Stimulated activated CD8-positive, alpha-beta memory T cell treated with anti-CD3 and anti-CD28 coated beads, Interleukin-4, amount 100 ng/mL, for 4 hours (primary cell): ENCODE data around the gene ZYG11B.
"Not testable (repeated sequence)": the region's sequence is repeated elsewhere in the genome, so short reads cannot be mapped to it uniquely, and the experiment has no call there.

Source experiments
- DNase-seq, 2 donors: peaks; one replicate each; pipeline ENCODE4 v3.0.0-alpha.2; 2020; ENCODE audit warnings: low read depth in 2 of 2, low spot score in 1 of 2

The ZYG11B gene

DNA sequence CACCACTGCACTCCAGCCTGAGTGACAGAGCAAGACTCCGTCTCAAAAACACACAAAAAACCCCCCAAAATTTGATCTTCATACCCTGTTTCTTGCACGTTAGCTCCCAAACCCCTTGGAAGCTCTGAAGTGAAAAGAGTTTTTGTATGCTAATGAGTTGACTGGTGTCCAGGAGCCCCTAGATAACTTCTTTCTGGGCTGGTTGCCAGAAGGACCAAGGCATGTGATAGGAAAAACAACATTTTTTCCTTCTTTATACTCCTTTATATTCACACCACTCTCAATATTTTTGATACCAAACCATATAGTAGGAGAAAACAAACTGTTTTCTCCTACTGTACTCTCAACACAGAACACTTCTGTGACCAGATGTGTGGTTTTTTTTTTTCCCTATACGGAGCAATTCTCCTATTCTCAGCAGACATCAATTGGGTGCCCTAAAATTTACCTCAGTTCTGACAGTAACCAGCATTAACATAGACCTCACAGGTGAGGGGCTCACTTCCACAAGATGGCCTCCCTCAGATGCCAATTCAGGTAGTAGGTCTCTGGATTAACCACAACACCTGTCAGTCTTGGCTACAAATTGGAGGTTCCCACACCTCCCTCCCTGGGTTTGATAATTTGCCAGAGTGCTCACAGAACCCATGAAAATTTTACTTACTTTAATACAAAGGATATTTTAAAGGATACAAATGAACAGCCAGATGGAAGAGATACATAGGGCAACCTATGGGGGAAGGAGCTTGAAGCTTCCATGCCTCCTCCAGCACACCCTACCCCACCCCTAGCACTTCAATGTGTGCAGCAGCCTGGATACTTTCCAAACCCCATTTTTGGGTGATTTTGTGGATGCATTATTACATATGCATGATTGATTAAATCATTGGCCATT, 25.6 kb downstream of the ZYG11B start:
- DNase-seq, result no peak

GRCh38 chr1:52752484-52752826, 26.2 kb downstream of the ZYG11B start:
- no peak for DNase-seq

GRCh38 chr1:52753169-52753568, 26.9 kb downstream of the ZYG11B start:
- DNase-seq, result no peak

DNA sequence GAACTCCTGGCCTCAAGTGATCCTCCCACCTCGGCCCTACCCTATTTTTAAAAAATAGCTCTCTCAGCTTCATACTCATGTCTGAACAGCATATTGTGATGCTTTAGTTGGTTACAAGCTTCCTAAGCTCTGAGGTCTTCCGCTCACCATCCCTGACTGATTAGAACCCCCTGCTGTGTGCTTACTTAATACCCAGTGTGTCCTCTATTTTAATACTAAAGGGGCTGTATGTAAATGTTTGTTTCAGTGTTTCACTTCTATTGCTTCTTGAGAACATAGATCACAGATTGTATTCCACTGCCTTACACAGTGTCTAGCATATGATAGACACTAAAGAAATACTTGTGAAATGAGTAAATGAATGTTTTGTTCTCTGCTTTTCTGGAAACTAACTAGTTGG, 29.8 kb downstream of the ZYG11B start:
- DNase-seq, result no peak

GRCh38 chr1:52759908-52760307, 33.7 kb downstream of the ZYG11B start:
- DNase-seq, result no peak

GRCh38 chr1:52767596-52768280, 41.5 kb downstream of the ZYG11B start:
- DNase-seq, result no peak

GRCh38 chr1:52769346-52770033, 43.2 kb downstream of the ZYG11B start:
- no peak for DNase-seq

DNA sequence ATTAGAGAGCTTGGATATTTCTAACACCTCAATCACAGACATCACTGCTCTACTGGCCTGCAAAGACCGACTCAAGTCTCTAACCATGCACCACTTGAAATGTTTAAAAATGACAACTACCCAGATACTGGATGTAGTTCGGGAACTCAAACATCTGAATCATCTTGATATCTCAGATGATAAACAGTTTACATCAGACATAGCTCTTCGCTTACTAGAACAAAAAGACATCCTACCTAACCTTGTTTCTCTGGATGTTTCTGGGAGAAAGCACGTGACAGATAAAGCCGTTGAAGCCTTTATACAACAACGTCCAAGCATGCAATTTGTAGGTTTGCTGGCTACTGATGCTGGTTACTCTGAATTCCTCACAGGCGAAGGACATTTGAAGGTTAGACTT, 45.1 kb downstream of the ZYG11B start:
- no peak for DNase-seq

- DNase-seq, result no peak
Measured at GRCh38 chr1:52786148-52786547, 59.9 kb downstream of the ZYG11B start.

GRCh38 chr1:52790429-52790828, 64.2 kb downstream of the ZYG11B start:
- DNase-seq, result not testable (repeated sequence)

DNA sequence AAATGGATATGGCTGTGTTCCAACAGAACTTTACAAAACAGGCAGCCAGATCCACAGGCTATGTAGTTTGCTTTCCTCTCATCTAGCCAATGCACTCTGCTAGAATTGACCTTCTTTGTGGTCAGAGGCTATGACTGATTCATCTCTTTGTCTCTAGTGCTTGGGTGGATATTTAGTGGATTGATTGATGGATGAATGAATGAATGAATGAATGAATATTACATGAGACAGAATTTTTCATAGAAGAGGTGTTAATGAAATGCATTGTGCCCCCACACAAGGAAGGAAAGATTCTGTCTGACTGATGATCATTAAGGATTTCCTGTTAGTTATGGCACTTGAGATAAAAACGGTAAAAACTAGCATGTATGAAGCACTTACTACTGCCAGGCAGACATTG, 65.8 kb downstream of the ZYG11B start:
- no peak for DNase-seq

DNA sequence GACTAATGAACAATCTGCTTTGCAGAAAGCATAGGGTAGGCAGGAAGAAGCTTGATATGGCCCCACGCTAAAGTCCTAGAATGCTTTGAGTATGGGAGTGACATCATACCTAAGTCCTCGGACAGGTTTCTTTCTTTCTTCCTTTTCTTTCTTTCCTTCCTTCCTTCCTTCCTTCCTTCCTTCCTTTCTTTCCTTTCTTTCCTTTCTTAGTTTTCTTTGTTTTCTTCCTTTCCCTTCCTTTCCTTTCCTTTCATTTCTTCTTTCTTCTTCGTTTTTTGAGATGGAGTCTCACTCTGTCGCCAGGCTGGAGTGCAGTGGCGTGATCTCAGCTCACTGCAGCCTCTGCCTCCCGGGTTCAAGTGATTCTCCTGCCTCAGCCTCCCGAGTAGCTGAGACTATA, 67.5 kb downstream of the ZYG11B start:
- not testable (repeated sequence) for DNase-seq

DNA sequence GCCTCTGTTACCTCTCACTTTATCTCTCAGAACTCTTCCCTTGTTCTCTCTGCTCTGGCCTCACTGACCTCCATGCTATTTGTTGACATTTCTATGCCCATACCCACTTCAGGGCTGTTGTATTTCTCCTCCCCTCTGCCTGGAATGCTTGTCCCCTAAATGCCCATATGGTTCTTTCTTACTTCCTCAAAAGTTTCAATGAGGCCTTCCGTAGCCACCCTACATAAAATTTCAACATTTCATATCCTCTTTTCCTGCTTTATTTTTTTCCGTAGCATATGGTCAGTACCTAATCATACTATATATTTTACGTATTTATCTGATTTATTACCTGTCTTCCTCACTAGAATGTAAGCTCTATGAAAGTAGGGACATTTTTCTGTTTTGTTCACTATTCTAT, 69.2 kb downstream of the ZYG11B start:
- DNase-seq, result no peak

- no peak for DNase-seq
Measured at GRCh38 chr1:52798331-52798730, 72.1 kb downstream of the ZYG11B start.

GRCh38 chr1:52801011-52801410, 74.8 kb downstream of the ZYG11B start:
- no peak for DNase-seq

DNA sequence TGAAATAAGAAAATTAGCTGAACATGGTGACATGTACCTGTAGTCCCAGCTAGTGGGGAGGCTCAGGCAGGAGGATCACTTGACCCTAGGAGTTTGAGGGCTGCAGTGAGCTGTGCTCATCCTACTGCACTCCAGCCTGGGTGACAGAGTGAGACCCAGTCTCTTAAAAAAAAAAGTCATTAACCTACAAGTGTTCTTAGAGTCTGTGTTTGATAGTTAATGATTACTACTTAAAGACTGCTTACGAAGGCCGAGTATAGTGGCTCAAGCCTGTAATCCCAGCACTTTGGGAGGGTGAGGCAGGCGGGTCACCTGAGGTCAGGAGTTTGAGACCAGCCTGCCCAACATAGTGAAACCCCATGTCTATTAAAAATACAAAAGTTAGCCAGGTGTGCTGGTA, 77.8 kb downstream of the ZYG11B start:
- DNase-seq, result not testable (repeated sequence)

- DNase-seq, result no peak
Measured at GRCh38 chr1:52814465-52814864, 88.2 kb downstream of the ZYG11B start.

DNA sequence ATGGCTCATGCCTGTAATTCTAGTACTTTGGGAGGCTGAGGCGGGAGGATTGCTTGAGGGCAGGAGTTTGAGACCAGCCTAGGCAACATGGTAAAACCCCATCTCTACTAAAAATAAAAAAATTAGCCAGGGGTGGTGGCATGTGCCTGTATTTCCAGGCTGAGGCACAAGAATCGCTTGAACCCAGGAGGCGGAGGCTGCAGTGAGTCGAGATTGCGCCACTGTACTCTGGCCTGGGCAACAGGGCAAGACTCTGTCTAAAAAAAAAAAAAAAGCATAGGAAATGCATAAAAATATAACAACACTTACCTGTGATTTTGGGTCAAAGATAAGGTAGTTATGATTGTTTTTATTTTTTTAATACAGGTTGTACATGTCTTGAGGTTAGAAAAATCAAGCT, 94.6 kb downstream of the ZYG11B start:
- not testable (repeated sequence) for DNase-seq

DNA sequence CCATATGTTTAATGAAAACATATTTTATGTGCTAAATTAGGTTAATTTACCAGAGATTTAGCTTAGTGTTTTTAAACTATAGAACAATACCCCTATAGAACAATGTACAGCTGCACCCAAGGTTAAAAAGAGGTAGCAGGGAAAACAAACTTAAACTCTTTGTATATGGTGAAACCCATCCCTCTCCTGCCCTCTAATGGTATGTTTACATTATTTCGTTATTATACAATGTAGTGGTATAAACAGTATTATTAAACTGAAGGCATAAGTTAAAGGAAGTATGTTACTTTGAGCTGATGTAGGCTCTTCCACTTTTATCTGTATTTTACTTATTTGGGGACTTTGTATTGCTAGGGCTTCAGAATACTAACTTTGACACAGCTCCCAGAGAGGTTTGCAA, 99.6 kb downstream of the ZYG11B start:
- no peak for DNase-seq

DNA sequence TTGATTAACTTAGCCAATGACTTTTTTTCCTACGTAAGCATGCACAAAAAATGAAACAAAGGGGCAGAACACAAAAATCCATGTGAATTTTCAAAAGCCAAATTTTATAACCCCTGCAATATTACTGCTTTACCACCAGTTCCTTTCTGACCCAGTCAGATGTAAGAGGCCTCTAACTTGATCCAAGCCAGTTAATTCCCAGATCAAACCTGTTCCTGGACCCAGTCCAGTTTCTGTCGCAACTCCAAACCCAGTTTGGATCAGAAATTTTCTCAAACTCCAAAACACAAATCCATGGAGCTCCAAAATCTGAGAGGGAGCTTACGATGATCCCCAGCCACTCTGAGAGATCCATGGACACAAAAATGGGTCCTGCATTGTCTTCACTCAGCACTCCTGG, 108.5 kb downstream of the ZYG11B start:
- no peak for DNase-seq

DNA sequence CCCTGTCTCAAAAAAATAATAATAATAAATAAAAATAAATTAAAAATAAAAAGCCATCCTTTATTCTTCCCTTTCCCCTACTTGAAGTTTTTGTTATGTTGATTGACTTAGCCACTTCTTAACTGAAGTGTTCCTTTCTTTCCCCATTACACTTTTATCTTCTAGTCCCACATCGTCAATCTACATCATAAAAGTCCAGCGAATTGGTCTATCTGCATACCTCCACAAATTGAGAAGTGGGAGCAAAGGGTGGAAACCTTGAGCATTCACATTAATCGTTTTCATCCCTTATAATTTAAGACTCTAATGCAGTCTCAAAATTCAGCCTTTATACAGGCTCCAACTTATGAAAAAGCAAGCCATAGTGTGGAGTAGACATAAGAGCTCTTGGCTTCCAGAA, 109.8 kb downstream of the ZYG11B start:
- no peak for DNase-seq

DNA sequence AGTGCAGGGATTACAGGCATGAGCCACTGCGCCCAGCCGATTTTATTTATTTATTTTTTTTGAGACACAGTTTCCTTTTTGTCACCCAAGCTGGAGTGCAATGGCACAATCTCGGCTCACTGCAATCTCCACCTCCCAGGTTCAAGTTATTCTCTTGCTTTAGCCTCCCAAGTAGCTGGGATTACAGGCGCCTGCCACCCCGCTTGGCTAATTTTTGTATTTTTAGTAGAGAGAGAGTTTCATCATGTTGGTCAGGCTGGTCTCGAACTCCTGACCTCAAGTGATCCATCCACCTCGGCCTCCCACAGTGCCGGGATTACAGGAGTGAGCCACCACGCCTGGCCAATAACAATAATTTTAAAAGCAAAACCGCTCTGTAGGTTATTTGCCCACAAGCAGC, 112.9 kb downstream of the ZYG11B start:
- not testable (repeated sequence) for DNase-seq
